Stimulated activated effector memory CD8-positive, alpha-beta T cell treated with anti-CD3 and anti-CD28 coated beads, Interleukin-12 subunit alpha, Interleukin-12 subunit beta, amount 100 ng/mL, for 72 hours (primary cell): ENCODE measurements around the gene PRSS27.
"Not testable (repeated sequence)": the region's sequence is repeated elsewhere in the genome, so short reads cannot be mapped to it uniquely, and the experiment has no call there.

ENCODE experiments used
- ATAC-seq: fragments of 150-1000 bp; cut with Tn5 transposase; 2 replicates; pipeline ENCODE4 v1.10.0; 2021
- DNase-seq, 2 donors: peaks; one replicate each; pipeline ENCODE4 v3.0.0; 2021 to 2022; ENCODE audit warnings: low spot score in 2 of 2
- H3K27ac Mint-ChIP-seq: one replicate; pipeline ENCODE4 v1.8.0; 2022; ENCODE audit warnings: mild to moderate bottlenecking, mixed read lengths
- H3K36me3 Mint-ChIP-seq: one replicate; pipeline ENCODE4 v1.8.0; 2022; ENCODE audit warnings: mild to moderate bottlenecking, mixed read lengths
- H3K4me1 Mint-ChIP-seq: one replicate; pipeline ENCODE4 v1.8.0; 2022; ENCODE audit warnings: mixed read lengths
- H3K4me3 Mint-ChIP-seq: one replicate; pipeline ENCODE4 v1.8.0; 2022; ENCODE audit warnings: mild to moderate bottlenecking, mixed read lengths
- H3K9me3 Mint-ChIP-seq: one replicate; pipeline ENCODE4 v1.8.0; 2022; ENCODE audit warnings: mixed read lengths

PRSS27 gene

DNA sequence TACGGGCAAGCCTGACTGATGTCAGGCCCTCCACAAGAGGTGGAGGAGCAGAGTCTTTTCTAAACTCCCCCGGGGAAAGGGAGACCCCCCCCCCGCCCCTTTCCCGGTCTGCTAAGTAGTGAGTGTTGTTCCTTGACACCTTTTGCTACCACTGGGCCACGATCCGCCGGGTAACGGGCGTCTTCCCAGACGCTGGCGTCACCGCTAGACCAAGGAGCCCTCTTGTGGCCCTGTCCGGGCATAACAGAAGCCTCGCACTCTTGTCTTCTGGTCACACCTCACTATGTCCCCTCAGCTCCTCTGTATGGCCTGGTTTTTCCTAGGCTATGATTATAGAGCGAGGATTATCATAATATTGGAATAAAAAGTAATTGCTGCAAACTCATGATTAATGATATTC, 50.0 kb downstream of the PRSS27 start:
- DNase-seq = peak; percentile 36 to 81
- H3K4me3 Mint-ChIP-seq = peak overlapping the region; percentile 26

DNA sequence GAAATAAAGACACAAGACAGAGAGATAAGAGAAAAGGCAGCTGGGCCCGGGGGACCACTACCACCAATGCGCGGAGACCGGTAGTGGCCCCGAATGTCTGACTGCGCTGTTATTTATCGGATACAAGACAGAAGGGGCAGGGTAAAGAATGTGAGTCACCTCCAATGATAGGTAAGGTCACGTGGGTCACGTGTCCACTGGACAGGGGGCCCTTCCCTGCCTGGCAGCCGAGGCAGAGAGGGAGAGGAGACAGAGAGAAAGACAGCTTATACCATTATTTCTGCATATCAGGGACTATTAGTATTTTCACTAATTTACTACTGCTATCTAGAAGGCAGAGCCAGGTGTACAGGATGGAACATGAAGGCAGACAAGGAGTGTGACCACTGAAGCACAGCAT, 50.4 kb downstream of the PRSS27 start:
- peaks cover 56% of the 10 kb centered on the region for H3K36me3 Mint-ChIP-seq
- peaks cover 27% of the 10 kb centered on the region for H3K4me1 Mint-ChIP-seq
- peak overlapping the region; percentile 34 for H3K27ac Mint-ChIP-seq
- H3K9me3 Mint-ChIP-seq, DNase-seq, ATAC-seq: not testable (repeated sequence)
- H3K4me3 Mint-ChIP-seq = peak overlapping the region; percentile 26

More for the DNA sequence above, 50.0 kb downstream of the PRSS27 start:
- Mint-ChIP-seq H3K27ac (peak overlapping the region; percentile 34), H3K4me1 (peaks cover 25% of the 10 kb centered on the region), H3K36me3 (peaks cover 54% of the 10 kb centered on the region)
- ATAC-seq, H3K9me3 Mint-ChIP-seq: not testable (repeated sequence)

DNA sequence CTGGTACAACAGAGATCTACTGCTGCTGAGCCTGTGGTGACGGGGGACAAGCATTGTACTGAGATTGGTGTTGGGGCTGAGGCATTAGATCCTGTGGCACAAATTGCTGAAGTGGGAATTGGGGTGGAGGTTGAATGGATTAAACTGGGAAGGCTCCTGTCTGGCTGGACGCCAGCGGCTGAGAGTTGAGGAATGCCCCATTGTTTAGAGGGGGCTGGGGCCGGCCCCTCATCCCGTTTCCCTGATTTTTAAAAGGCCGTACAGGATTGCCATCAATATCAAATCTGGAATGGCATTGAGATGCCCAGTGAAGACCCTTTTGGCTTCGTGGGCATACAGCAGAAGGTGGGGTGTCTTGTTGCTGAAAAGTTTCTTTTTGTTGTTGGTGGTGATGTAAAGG, 53.4 kb downstream of the PRSS27 start:
- H3K4me1 Mint-ChIP-seq = peaks cover 31% of the 10 kb centered on the region
- H3K27ac Mint-ChIP-seq, H3K4me3 Mint-ChIP-seq, ATAC-seq, H3K9me3 Mint-ChIP-seq, DNase-seq: not testable (repeated sequence)
- H3K36me3 Mint-ChIP-seq = peaks cover 70% of the 10 kb centered on the region

DNA sequence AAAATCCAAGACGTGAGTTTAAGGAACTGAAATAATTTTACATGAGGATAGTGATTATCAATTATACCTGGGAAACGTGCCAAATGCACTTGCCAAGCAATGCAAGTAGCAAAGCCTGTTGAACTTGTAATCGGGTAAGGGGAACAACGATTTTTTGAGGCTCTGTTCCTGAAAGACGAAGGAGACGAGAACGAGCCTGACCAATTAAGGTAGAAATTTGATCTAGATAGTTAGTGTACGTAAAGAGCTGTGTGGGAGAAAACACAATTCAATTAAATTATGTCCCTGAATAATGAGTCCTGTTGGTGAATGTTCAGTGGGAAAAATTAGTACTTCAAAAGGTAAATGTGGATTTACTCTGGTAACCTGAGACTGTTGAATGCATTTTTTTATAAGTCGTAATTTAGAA, 55.4 kb downstream of the PRSS27 start:
- peak overlapping the region; percentile 24 for H3K27ac Mint-ChIP-seq
- ATAC-seq (no peak), DNase-seq (no peak)
- peak overlapping the region; percentile 41 for H3K4me3 Mint-ChIP-seq
- H3K36me3 Mint-ChIP-seq = peaks cover 59% of the 10 kb centered on the region
- H3K4me1 Mint-ChIP-seq = peaks cover 34% of the 10 kb centered on the region
- no peaks in the 10 kb centered on the region for H3K9me3 Mint-ChIP-seq

DNA sequence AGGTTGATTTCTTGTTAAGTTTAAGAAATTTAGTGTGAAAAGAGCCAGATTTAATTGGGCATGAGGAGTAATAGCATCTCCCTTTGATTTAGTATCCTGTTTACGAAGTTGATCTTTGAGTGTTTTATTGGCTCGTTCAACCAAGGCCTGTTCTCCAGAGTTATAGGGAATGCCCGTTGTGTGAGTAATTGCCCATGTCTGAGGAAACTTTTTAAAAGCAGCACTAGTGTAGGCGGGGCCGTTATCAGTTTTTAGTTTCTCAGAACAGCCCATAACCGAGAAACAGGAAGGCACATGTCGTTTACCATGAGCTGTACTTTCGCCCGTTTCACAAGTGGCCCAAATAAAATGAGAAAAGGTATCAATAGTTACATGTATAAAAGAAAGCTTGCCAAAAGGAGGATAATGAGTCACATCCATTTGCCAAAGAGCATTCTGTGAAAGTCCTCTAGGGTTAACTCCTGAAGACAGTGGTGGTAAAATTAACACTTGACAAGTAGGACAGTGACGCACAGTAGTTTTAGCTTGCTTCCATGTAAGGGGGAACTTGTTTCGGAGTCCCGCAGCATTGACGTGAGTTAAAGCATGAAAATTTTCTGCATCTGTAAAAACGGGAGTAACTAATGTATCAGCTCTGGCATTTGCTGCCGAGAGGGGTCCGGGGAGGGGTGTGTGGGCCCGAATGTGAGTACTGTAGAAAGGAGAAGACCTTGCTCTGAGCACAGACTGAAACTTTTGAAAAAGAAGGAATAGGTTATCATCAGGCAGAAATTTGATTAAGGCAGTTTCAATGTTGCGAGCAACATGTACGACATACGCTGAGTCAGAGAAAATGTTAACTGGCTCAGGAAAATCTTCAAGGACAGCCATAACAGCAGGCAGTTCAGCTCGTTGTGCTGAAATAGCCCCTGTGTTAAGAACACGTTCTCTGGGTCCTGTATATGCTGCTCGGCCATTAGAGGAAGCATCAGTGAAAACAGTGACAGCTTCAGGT, 56.2 kb downstream of the PRSS27 start:
- H3K36me3 Mint-ChIP-seq = peaks cover 51% of the 10 kb centered on the region
- H3K4me3 Mint-ChIP-seq = peak overlapping the region; percentile 41
- no peaks in the 10 kb centered on the region for H3K9me3 Mint-ChIP-seq
- H3K4me1 Mint-ChIP-seq = peaks cover 32% of the 10 kb centered on the region
- DNase-seq = peak in 1 of 2 donors; percentile 83
- ATAC-seq = peak; percentile 89
- peak overlapping the region; percentile 24 for H3K27ac Mint-ChIP-seq
